HG02623 (cell line): ENCODE data around the gene ABHD6.
"Not testable (repeated sequence)": the region's sequence is repeated elsewhere in the genome, so short reads cannot be mapped to it uniquely, and the experiment has no call there.

Experiments
- ATAC-seq: cut with Tn5 transposase; IDR thresholded peaks from one replicate; pipeline ENCODE4 v1.9.1; 2021; ENCODE audit warnings: moderate library complexity; ENCODE audit not compliant: unreplicated experiment

The ABHD6 gene, protein sequence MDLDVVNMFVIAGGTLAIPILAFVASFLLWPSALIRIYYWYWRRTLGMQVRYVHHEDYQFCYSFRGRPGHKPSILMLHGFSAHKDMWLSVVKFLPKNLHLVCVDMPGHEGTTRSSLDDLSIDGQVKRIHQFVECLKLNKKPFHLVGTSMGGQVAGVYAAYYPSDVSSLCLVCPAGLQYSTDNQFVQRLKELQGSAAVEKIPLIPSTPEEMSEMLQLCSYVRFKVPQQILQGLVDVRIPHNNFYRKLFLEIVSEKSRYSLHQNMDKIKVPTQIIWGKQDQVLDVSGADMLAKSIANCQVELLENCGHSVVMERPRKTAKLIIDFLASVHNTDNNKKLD

DNA sequence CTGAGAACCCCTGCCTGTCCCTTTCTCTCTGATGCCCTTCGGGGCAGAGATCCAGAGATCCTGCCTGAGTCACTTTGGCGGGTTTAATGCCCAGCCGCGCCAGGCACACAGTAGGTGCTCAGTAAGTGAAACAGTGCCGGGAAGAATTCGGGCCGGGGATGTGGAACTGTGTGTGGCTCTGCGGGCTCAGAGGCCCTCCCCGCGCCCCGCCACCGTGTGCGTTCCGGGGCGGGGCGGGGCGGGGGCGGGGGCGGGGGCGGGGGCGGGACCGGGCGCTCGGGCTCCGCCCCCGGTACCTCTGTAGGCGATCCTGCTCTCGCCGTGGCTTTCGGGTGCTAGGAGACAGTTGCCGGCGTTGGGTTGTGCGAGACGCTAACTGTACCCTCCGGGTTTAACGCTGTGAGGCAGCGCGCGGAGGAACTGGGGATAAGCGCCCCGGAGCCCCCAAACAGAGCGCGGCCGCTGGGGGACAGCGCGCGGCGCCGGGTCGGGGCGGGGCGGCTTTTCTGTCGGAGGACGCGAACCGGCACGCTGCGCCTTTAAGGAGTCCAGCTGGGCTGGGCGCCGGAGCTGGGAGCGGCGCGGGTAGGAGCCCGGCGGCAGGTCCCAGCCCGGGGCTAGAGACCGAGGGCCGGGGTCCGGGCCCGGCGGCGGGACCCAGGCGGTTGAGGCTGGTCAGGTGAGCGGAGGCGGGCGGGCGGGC, at the start of gene ABHD6:
Gene ABHD6, plus strand, starts transcription at position 555 of the 703 bp plus-strand sequence. CDS start 18,795 bp downstream, outside the sequence.
- ATAC-seq: peak; percentile 71

DNA sequence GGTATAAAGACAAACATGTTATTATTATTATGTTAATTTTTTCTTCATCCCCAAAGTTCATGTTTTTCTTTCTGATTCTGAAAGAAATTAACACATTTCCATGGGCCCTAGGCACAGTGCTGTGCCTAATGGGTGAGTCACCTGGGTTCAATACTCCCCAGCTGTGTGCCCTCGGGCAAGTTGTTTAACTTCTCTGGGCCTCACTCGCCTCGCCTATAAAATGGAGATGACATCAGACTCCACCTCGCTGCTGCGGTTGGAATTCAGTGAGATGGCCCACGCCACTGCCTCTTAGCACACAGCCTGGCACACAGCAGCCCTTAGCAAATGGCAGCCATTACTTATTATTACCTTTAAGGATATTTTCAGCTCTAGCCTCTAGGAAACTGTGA, 49.4 kb upstream of the ABHD6 start:
- no peak for ATAC-seq

DNA sequence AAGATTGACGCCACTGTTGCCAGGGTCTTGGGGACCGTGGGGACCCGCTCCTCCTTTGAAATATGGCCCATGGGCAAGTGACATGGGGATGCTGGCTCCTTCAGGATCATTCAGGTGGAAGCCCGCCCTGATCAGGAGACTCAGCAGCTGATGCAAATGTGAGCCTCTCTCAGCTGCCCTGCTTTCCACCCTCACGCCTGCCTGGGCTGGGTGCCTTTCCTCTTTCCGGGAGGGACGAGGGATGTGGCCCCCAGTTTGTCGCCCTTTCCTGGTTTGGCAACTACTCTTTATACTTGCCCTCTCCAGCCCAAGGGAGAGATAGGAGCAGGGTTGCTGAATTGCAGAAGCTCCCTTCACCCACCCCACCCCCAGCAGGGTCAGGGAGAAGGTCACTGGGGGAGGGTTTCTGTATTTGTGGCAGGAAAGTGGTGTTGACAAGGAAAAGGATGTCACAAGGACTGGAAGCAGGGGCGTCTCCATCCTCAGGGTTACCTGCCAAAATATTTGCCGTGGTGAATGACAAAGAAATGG, 48.6 kb upstream of the ABHD6 start:
- ATAC-seq: no peak

DNA sequence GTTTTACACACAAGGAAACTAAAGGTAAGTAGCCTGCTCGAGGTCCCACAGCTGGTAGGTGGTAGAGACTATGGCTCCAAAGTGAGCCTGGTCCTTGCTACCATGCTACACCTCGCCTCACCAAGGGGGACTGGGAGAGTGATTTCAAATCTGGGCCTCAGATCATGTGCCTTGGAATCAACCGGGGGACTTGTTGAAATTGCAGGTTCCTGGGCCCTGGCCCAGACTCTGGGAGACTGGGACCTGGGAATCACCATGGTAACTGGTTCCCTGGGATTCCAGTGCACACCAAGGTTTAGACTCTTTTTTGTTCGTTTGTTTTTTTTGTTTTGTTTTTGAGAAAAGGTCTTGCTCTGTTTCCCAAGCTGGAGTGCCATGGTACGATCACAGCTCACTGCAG, 47.9 kb upstream of the ABHD6 start:
- no peak for ATAC-seq

DNA sequence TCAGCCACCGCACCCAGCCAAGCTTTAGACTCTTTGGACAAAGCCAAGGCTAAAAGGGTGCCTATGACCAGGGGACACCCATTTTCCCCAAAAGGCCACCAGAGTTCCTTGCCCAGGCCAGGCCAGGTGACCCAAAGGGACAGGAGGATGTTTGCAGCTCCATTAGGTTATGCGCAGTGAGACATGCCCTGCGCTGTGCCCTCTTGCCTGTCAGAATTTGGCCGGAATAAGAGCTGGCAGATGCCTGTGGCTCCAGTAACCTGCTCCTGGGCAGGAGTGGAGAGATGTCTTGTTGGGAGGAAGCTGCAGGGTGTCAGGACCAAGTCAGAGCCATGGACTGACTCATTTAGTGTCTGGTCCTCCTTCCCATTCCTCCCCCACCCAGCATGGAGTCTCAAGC, 47.3 kb upstream of the ABHD6 start:
- no peak for ATAC-seq

DNA sequence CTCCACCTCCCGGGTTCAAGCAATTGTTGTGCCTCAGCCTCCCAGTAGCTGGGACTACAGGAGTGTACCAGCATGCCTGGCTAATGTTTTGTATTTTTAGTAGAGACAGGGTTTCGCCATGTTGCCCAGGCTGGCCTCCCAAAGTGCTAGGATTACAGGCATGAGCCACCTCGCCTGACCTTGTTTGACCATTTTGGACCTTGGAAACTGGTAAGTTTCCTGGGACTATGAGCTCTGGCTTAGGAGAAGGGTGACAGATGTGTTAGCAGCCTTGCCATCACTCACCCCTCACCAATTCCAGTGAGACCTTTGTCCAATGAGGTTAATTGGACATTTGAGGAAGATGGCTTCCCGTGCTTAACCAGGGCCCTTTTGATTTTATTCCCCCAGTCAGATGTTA, 46.7 kb upstream of the ABHD6 start:
- no peak for ATAC-seq

DNA sequence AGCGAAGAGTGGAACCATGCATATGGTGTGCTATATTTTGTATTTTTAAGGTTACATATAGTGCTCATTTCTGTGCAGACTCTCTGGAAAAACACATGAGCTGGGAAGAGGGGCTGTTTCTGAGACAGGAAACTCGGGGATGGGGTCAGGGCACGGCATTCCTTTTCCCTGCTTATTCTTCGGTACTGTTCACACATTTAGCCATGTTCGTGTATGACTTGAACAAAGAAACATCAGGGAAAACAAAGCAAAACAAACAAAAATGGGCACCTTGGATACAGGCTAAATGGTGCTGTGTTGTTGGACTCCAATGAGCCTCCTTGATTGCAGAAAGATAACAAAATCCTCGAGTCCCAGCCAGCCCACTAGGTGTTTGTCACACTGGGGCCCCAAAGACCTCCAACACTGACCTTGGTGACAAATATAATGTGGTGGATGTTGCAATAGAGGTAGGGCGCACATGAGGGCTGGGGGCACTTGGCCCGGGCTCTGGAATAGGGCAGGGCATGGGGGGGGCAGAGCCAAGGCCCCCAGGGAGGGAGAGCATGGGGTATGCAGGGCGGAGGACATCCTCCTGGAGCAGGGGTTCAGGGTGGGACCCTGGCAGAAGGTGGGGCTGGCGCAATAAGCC, 46.1 kb upstream of the ABHD6 start:
- ATAC-seq: no peak

DNA sequence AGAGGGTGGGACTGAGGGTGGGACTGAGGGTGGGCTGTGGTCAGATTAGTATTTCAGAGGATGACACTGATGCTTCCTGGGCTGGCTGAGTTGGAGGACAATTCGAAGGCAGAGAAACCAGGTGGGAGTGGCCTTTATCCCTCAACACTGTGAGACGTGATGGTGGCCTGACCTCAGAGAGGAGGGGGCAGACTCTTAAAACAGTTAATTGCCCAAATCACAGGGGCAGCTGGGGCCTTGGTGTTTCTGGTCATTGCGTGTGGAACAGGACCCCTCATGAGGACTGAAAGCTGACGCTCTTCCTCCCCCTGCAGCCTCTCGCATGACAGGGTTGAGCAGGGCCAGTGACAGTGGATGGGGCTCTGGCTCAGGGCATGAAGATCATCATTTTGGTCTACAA, 45.5 kb upstream of the ABHD6 start:
- ATAC-seq: no peak

DNA sequence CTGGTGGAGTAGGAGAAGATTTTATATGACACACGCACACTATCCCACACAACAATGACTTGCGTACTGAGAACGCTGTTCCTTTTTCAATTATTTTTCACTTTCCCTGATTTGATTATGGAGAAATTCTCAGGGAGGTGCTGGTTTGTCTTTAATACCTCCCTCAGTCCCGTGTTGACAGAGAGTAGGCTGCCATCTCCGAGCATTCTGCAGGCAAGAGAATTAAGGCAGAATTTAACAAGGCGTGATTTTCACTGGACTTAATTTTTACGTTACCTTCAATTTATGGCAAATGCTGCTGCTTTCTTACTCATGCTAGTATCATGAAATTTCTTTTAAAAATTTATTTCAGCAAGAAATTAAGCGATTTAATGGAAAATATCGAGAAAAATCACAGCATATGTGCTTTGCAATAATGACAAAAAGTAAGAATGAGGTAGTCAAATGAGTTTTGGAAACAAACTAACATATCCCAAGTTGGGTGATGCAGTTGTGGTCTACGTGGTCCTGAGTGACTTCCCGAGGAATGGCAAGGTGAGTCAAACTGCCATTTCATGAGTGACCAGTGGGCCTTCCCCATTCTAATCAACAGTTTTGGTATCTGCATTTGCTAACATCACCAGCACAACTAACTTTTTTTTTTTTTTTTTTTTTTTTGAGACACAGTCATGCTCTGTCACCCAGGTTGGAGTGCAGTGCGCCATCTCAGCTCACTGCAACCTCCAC, 43.7 kb upstream of the ABHD6 start:
- no peak for ATAC-seq

DNA sequence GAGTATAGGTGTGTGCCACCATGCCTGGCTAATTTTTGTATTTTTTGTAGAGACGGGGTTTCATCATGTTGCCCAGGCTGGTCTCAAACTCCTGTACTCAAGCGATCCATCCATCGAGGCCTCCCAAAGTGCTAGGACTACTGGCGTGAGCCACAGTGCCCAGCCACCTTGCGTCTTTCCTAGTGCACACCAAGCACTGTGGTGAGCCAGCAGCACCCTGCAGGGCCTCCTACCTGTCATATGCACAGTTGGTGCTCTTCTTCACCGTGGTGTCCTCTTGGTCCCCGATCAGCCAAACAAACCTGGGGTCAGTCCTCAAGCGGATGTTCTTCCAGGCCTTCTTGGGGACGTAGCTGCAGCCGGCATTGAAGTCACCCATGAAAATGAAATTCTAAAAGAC, 40.0 kb upstream of the ABHD6 start:
- no peak for ATAC-seq

DNA sequence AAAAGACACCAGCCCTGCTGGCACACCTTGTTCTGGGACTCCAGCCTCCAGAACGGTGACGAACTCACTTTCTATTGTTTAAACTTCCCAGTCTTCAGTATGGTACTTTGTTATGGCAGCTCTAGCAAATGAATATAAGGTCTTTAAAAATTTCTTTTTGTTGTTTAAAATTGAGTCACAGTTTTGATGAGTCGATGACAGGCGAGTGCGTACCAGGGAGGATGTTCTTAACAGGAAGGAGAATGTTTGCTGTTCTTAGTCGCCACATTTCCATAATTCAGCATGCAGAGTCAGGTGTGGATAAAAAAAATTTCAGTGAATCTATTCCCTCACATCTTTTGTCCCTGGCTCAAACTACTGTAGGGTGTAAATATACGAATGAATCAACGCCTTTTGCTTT, 39.2 kb upstream of the ABHD6 start:
- no peak for ATAC-seq

DNA sequence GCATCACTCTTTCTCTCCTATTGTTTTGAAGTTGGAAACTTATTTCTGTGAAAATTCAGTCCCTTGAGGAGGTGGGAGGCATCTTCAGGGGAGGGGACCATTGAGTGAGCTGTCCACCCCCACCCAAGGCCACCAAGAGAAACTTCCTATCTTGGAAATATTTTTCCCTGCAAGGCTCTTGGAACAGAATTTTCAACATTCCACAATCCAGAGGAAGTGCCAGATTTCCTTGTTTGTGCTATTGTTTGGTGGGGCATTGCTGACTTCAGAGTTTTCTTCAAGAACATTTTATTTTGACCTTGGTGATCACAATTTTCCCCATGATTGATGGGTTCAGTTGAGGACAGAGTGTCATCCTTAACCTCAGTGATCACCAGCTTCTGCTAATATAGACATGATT, 38.8 kb upstream of the ABHD6 start:
- ATAC-seq: no peak

DNA sequence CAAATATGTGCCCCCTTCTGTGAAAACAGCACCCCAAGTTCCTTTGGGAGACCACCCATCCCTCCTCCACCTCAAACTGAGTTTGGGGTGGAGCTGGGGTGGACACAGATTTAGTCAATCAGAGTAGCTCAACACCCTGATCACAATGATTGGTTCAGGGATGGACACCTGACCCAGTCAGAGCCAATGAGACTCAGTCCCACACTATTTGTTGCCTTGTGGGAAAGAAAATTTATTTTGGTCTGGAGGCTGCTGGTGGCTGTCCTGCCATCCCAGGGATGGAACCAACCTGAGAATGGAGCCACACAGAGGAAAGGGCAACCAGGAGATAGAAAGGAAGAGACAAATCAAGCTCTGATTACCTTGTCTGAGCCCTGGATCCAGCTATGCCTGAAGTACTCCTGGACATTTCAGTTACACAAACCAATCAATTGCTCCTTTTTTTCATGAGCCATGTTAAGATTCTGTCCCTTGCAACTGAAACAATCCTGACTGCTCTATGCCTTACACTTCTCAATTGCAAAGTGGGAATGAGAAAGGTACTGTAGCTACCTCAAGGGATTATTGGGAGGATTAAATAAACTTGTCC, 37.4 kb upstream of the ABHD6 start:
- no peak for ATAC-seq

DNA sequence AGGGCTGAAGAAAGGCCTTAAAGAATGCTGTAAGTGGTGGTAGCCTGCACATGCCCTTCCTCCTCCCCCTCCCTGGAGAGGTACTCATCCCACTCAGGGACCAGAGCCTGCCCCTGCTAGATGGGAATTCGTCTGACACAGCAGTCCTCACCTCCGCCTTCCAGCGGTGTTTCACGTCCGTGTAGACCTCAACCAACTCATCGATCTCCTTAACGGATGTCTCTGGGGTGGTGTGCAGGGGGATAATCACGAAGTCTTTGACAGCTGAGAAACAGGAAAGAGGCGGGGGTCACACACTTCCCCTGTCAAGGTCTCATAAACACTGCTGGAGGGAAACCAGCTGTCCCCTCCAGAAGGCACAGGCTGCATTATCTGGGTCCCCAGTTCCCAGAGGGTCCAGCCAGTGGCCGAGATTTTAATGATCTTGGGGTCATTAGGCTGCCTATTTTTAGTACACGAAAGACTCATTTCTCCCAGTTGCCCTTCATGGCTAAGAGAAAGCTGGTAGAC, 36.7 kb upstream of the ABHD6 start:
- ATAC-seq: no peak

DNA sequence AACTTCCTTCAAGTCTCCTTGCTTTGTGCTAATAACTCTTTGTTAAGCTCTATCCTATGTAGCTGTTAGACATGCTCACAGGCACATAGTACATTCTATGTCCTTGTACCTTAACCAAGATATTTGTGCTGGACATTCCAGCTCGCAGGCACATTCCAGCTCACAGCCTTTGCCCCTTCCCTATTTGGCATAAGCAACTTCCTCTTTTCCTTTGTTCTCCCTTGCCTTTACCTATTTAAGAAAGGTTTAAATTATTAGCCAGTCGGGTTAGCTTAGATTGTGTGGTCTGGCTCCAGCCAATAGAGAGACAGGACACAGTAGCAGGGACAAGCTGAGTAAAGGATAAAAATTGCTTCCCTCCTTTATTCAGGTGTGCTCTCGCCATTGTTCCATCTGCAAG, 36.1 kb upstream of the ABHD6 start:
- not testable (repeated sequence) for ATAC-seq

DNA sequence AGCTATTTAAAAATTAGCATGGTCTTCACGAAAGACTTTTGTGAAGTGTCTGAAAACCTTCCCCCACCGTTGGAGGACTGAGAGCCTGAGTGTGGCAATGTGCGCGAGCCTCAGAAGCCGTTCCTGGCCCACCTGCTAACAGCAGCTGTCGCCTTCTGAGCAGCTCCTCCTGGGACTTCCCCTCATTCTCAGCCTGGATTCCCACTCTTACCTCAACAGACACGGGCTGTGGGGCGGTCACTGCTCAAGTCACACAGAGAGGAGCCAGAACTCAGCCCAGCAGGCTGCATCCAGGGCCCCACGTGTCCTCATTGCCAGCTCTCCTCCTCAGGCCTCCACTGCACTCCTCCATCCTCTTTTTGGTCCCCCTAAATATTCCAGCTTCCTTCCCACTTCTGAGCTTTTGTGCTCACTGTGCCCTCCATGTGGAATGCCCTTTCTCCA, 34.7 kb upstream of the ABHD6 start:
- peak; percentile 88 for ATAC-seq

DNA sequence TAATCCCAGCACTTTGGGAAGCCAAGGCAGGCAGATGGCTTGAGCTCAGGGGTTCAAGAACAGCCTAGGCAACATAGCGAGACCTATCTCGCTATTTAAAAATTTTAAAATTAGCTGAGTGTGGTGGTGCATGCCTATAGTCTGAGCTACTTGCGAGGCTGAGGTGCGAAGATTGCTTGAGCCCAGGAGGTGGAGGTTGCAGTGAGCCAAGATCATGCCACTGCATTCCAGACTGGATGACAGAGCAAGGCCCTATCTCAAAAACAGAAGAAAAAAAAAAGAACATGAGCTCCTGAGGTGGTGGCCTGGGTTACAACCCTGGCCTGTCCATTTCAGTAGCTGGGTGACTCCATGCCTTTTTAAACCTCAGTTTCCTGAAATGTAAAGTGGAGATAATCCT, 34.1 kb upstream of the ABHD6 start:
- no peak for ATAC-seq

DNA sequence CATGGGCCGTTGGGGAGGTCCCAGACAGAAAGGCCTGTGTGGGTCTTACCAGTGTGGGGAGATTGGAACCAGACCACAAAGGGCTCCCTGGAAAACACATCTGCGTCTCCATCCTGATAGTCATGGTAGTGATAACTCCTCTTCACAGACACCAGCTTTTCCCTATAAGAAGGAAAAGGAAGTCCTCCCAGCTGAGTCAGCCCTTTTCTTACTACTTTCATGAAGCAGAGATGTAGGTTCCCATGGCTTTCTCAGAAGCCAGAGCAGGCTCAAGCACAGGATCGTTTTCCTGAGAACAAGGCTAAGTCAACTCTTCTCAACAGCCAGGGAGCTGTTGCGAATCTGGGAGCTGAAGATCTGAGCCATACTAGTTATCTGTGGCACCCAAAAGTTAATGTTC, 32.9 kb upstream of the ABHD6 start:
- ATAC-seq: no peak

DNA sequence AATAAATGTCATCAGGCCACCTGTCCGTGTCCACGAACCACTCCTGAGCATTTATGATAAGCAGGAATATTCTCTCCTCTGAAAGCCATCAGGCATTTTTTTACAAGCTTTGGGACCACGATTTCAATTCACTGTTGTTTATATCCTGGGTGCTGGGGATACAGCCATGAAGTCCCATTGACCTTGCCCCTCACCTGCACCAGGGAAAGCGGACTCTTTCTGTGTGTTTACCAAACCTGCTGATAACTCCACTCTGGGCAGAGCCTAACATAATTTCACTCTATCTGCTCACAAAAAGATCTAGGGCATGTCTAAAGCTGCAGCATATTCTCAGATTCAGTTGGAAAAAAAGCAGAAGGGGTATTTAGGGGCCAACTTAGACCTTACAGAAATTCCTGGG, 31.6 kb upstream of the ABHD6 start:
- no peak for ATAC-seq

DNA sequence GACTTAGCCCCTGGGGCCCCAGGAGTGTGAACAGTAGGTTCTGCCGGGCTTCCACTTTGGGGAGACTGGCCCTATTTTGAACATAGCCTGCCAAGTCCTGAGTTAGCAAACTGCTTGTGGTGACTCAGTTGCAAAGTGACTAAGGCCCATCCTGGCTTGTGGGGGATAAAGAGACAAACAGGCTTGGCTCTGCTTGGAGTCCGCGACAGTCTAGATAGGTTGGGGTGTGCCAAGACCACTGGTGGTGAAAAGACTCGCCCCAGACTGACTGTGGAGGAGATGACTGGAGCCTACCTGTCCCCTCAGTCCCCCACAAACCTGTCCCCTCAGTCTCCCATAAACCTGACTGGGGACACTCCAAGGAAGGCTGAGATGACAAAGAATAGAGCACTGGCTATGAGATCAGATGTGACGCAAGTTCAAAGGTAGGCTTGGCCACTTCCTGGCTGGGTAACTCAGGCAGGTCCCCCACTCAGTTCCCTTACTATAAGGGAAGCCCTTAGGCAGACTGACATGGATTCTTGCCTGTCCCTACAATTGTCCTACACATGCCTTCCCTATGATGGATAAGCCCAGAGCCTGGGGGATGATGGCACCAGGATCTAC, 31.1 kb upstream of the ABHD6 start:
- ATAC-seq: no peak
